Type B pancreatic cell (in vitro differentiated cells): Measurements from ENCODE around the gene AMPH. TPM values are rescaled to one million over a fixed set of nuclear protein-coding genes. Genes with fewer than 3 reads are reported as not detected.
"Not testable (repeated sequence)": the region's sequence is repeated elsewhere in the genome, so short reads cannot be mapped to it uniquely, and the experiment has no call there.

Experiments used
- DNase-seq: peaks from one replicate; pipeline ENCODE4 v3.0.0; 2021; ENCODE audit warnings: mixed read lengths; ENCODE audit not compliant: unreplicated experiment; ENCODE audit errors: extremely low spot score
- H3K27ac Mint-ChIP-seq: 2 replicates; pipeline ENCODE4 v1.8.0; 2021; ENCODE audit warnings: mild to moderate bottlenecking, mixed read lengths
- H3K27me3 Mint-ChIP-seq: 2 replicates; pipeline ENCODE4 v1.8.0; 2021; ENCODE audit warnings: mixed read lengths
- H3K36me3 Mint-ChIP-seq: 2 replicates; pipeline ENCODE4 v1.8.0; 2021; ENCODE audit warnings: mixed read lengths
- H3K4me1 Mint-ChIP-seq: one replicate; pipeline ENCODE4 v1.8.0; 2021; ENCODE audit warnings: mixed read lengths; ENCODE audit not compliant: unreplicated experiment
- H3K4me3 Mint-ChIP-seq: 2 replicates; pipeline ENCODE4 v1.8.0; 2021; ENCODE audit warnings: mild to moderate bottlenecking, mixed read lengths
- H3K9me3 Mint-ChIP-seq: 2 replicates; pipeline ENCODE4 v1.8.0; 2021; ENCODE audit warnings: mixed read lengths
- CTCF ChIP-seq: fragments of 200-600 bp; sonication (generic); conservative IDR thresholded peaks from 2 replicates; pipeline ENCODE4 v1.5.0; 2021; ENCODE audit warnings: antibody characterized with exemption, mild to moderate bottlenecking
- total RNA-seq: library from RNA; stranded (reverse); gene quantifications from 2 replicates; pipeline ENCODE4 v1.2.1, GENCODE V29; 2021; ENCODE audit warnings: low replicate concordance

The AMPH gene
- total RNA-seq, 1 donor from 2014 or later: 19.9 TPM

GRCh38 chr7:38368191-38368605 is 263.0 kb downstream of the AMPH start:
- H3K4me1 Mint-ChIP-seq: no peaks in the 10 kb centered on the region
- peak; percentile 76 for TF ChIP-seq CTCF
- no peak overlapping the region for H3K27ac Mint-ChIP-seq

GRCh38 chr7:38367301-38367890 is 263.8 kb downstream of the AMPH start:
- no peaks in the 10 kb centered on the region for H3K36me3 Mint-ChIP-seq
- H3K4me1 Mint-ChIP-seq: no peaks in the 10 kb centered on the region
- no peak overlapping the region for H3K4me3 Mint-ChIP-seq
- no peaks in the 10 kb centered on the region for H3K9me3 Mint-ChIP-seq
- no peaks in the 10 kb centered on the region for H3K27me3 Mint-ChIP-seq
- DNase-seq: no peak
- TF ChIP-seq CTCF: no peak
- no peak overlapping the region for H3K27ac Mint-ChIP-seq

More at GRCh38 chr7:38368191-38368605, 263.0 kb downstream of the AMPH start:
- Mint-ChIP-seq H3K36me3 (no peaks in the 10 kb centered on the region), H3K9me3 (no peaks in the 10 kb centered on the region), H3K27me3 (no peaks in the 10 kb centered on the region), H3K4me3 (no peak overlapping the region)
- no peak for DNase-seq

GRCh38 chr7:38363379-38363778 is 267.8 kb downstream of the AMPH start:
- not testable (repeated sequence) for H3K27ac Mint-ChIP-seq, H3K27me3 Mint-ChIP-seq, H3K36me3 Mint-ChIP-seq, H3K4me1 Mint-ChIP-seq, H3K4me3 Mint-ChIP-seq, DNase-seq, H3K9me3 Mint-ChIP-seq
- TF ChIP-seq CTCF: peak; percentile 68

GRCh38 chr7:38362611-38363237 is 268.4 kb downstream of the AMPH start:
- H3K36me3 Mint-ChIP-seq, H3K4me3 Mint-ChIP-seq, H3K27me3 Mint-ChIP-seq, H3K27ac Mint-ChIP-seq, H3K9me3 Mint-ChIP-seq, H3K4me1 Mint-ChIP-seq, DNase-seq: not testable (repeated sequence)

GRCh38 chr7:38360776-38361175 is 270.4 kb downstream of the AMPH start:
- H3K4me3 Mint-ChIP-seq: no peak overlapping the region
- H3K27ac Mint-ChIP-seq: no peak overlapping the region
- no peaks in the 10 kb centered on the region for H3K27me3 Mint-ChIP-seq
- H3K9me3 Mint-ChIP-seq: no peaks in the 10 kb centered on the region
- H3K4me1 Mint-ChIP-seq: no peaks in the 10 kb centered on the region
- no peak for DNase-seq
- H3K36me3 Mint-ChIP-seq: no peaks in the 10 kb centered on the region
- TF ChIP-seq CTCF: no peak

- not testable (repeated sequence) for H3K9me3 Mint-ChIP-seq, H3K4me3 Mint-ChIP-seq, H3K4me1 Mint-ChIP-seq, H3K27me3 Mint-ChIP-seq, H3K27ac Mint-ChIP-seq, H3K36me3 Mint-ChIP-seq, DNase-seq
- TF ChIP-seq CTCF: peak; percentile 54
Measured at GRCh38 chr7:38359071-38359601, 272.0 kb downstream of the AMPH start.

- not testable (repeated sequence) for H3K9me3 Mint-ChIP-seq, H3K27ac Mint-ChIP-seq, H3K27me3 Mint-ChIP-seq, H3K36me3 Mint-ChIP-seq, DNase-seq, H3K4me3 Mint-ChIP-seq, H3K4me1 Mint-ChIP-seq
Measured at GRCh38 chr7:38358273-38358831, 272.8 kb downstream of the AMPH start.
